ENCODE data around the gene RNF113A. TPM values are rescaled to one million over a fixed set of nuclear protein-coding genes. Genes with fewer than 3 reads are reported as not detected.

The RNF113A gene
- total RNA-seq, 4 donors from 2014 or later: 8.9 to 15.7 (median 12.1) TPM

Other genes with a start within 250 kb of the RNF113A start
- gene SEPTIN6, start 178.6 kb downstream of the RNF113A start, total RNA-seq: 10 to 100 TPM in 1 of 4 donors, 1 to 10 TPM in 3; 1.2 to 11.1 (median 3.5) TPM
- gene SOWAHD, start 113.1 kb downstream of the RNF113A start, total RNA-seq: under 1 TPM in 1 of 4 donors, not detected in 3; 0.76 TPM
- gene RPL39, start 80.1 kb downstream of the RNF113A start, total RNA-seq: 1,000 to 10,000 TPM; 3,033 to 5,904 (median 3,913) TPM
- 1 to 10 TPM; 4.7 to 6.3 (median 5.7) TPM for gene UPF3B, start 18.8 kb downstream of the RNF113A start, total RNA-seq
- 100 to 1,000 TPM; 101 to 119 (median 105) TPM for gene NDUFA1, start 99 bp upstream of the RNF113A start, total RNA-seq
- gene AKAP14, start 24.2 kb upstream of the RNF113A start, total RNA-seq: not detected
- gene NKAP, start 72.0 kb upstream of the RNF113A start, total RNA-seq: 1 to 10 TPM; 3.4 to 5.1 (median 4.3) TPM
- not detected for gene RHOXF2B, start 206.0 kb upstream of the RNF113A start, total RNA-seq
- not detected for gene RHOXF1, start 244.2 kb upstream of the RNF113A start, total RNA-seq

Measured in gastrocnemius medialis (tissue), 4 donors.